HG03064 (cell line): Measurements from ENCODE around the gene SHMT2.

Experiments used
- ATAC-seq: cut with Tn5 transposase; IDR thresholded peaks from one replicate; pipeline ENCODE4 v1.9.1; 2021; ENCODE audit warnings: low read depth; ENCODE audit not compliant: unreplicated experiment

SHMT2 gene

GRCh38 chr12:57229634-57230380, at the start of gene SHMT2:
Gene SHMT2 (plus strand): TSS chr12:57229711. CDS start chr12:57229779, 68 bp downstream.
- ATAC-seq: peak; percentile 37

- ATAC-seq: no peak
These were observed 49.1 kb upstream of the SHMT2 start for GRCh38 chr12:57180321-57180989.

GRCh38 chr12:57181072-57181471, 48.4 kb upstream of the SHMT2 start:
- no peak for ATAC-seq

- no peak for ATAC-seq
These were observed 47.9 kb upstream of the SHMT2 start for GRCh38 chr12:57181561-57182155.

- ATAC-seq: peak; percentile 75
These were observed 46.5 kb upstream of the SHMT2 start for GRCh38 chr12:57182918-57183575.

- no peak for ATAC-seq
These were observed 45.4 kb upstream of the SHMT2 start for GRCh38 chr12:57183939-57184725.

- ATAC-seq: no peak
These were observed 44.1 kb upstream of the SHMT2 start for GRCh38 chr12:57185403-57185802.

GRCh38 chr12:57185906-57186508, 43.5 kb upstream of the SHMT2 start:
- no peak for ATAC-seq

- no peak for ATAC-seq
These were observed 42.1 kb upstream of the SHMT2 start for GRCh38 chr12:57187222-57188089.

GRCh38 chr12:57188090-57188425, 41.5 kb upstream of the SHMT2 start:
- ATAC-seq: no peak

- ATAC-seq: no peak
These were observed 39.5 kb upstream of the SHMT2 start for GRCh38 chr12:57190037-57190436.

- no peak for ATAC-seq
These were observed 38.7 kb upstream of the SHMT2 start for GRCh38 chr12:57190821-57191220.

GRCh38 chr12:57191410-57191809, 38.1 kb upstream of the SHMT2 start:
- ATAC-seq: no peak

- no peak for ATAC-seq
These were observed 36.6 kb upstream of the SHMT2 start for GRCh38 chr12:57192920-57193319.

GRCh38 chr12:57193706-57194245, 35.7 kb upstream of the SHMT2 start:
- no peak for ATAC-seq

GRCh38 chr12:57194253-57194652, 35.3 kb upstream of the SHMT2 start:
- ATAC-seq: no peak

GRCh38 chr12:57195186-57195585, 34.3 kb upstream of the SHMT2 start:
- no peak for ATAC-seq

GRCh38 chr12:57195611-57196371, 33.7 kb upstream of the SHMT2 start:
- ATAC-seq: no peak
